SU-DHL-6 (cell line): Measurements from ENCODE around the gene PGK2.

Experiments
- EZH2phosphoT487 ChIP-seq: fragments of 200-600 bp; sonication (generic), shearing (Covaris generic); conservative IDR thresholded peaks from 2 replicates; pipeline ENCODE4 v1.6.1; 2018; ENCODE audit warnings: mild to moderate bottlenecking, antibody characterized with exemption, low read length, moderate library complexity, mixed read lengths
- TF ChIP-seq, protein P1 (sequence below): fragments of 200-600 bp; sonication (generic); IDR thresholded peaks from one replicate; pipeline ENCODE4 v1.5.1; 2017; ENCODE audit warnings: antibody characterized with exemption, mild to moderate bottlenecking, low read length, moderate library complexity; ENCODE audit not compliant: insufficient read depth, poor library complexity, severe bottlenecking

DNA sequence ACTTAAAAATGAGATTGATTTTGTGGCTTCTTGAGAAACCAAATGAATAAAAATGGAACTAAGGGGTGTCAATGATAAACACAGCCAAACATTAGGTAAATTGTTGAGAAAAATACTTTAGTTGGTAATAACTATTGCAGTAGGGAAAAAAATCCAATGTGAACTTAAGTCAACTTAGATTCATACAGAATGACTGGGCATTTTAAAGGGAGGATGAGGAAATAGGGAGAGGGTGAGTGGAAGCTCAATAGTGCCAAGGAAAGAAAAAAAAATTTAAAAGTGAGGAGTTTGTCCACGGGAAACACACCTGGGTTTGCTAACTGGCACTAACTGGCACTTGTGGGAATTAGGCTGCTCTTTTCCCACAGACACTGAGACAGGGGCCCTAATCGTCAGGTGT, 26.2 kb upstream of the PGK2 start:
- TF ChIP-seq, protein P1, sequence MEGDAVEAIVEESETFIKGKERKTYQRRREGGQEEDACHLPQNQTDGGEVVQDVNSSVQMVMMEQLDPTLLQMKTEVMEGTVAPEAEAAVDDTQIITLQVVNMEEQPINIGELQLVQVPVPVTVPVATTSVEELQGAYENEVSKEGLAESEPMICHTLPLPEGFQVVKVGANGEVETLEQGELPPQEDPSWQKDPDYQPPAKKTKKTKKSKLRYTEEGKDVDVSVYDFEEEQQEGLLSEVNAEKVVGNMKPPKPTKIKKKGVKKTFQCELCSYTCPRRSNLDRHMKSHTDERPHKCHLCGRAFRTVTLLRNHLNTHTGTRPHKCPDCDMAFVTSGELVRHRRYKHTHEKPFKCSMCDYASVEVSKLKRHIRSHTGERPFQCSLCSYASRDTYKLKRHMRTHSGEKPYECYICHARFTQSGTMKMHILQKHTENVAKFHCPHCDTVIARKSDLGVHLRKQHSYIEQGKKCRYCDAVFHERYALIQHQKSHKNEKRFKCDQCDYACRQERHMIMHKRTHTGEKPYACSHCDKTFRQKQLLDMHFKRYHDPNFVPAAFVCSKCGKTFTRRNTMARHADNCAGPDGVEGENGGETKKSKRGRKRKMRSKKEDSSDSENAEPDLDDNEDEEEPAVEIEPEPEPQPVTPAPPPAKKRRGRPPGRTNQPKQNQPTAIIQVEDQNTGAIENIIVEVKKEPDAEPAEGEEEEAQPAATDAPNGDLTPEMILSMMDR = no peak
- no peak for TF ChIP-seq EZH2phosphoT487
